Cardiac septum (tissue), 1 donor: ENCODE results near the gene GOT1. TPM values are rescaled to one million over a fixed set of nuclear protein-coding genes. Genes with fewer than 3 reads are reported as not detected.

Source experiments
- DNase-seq: peaks from one replicate; pipeline ENCODE4 v3.0.0-alpha.2; 2020; ENCODE audit warnings: low spot score
- intact Hi-C: fragments of 100-400 bp; cut with DNase I; formaldehyde crosslinking; loops from one replicate; pipeline ENCODE4 v1.14.0; 2022
- long read RNA-seq: library from polyadenylated mRNA; unstranded; transcript quantifications from one replicate; pipeline ENCODE4 v2.0.0, GENCODE V29; 2021
- total RNA-seq: library from RNA; stranded (reverse); fragmentation: NEBNext Ultra II Directional; extraction: Animal tissue kit (Norgen Biotek cat#: 25700); gene quantifications from one replicate; pipeline ENCODE4 v1.2.1, GENCODE V29; 2021
- donor health status: DM: no; HTN: no; CAD: no.

GOT1 gene
- 390 TPM for total RNA-seq
- long read RNA-seq, transcript GOT1-203 (3 exons, 646 nt) = minor isoform, 8 of 920 reads
- long read RNA-seq, transcript GOT1-201 (9 exons, 2,923 nt) = major isoform, 808 of 920 reads
- long read RNA-seq, partial matches to known transcripts = 50 of 920 reads
- long read RNA-seq, other reads (novel, unspliced or antisense) = 52 of 920 reads

- intact Hi-C loops = loop anchor here (5.0 kb wide), 1 partner anchor 38 kb away; no protein-coding TSS in a partner anchor
- peak; percentile 97 for DNase-seq
These were observed at the start of gene GOT1 for GRCh38 chr10:99430451-99431189. Gene GOT1, minus strand, starts transcription at chr10:99430624. Its CDS starts 59 bp downstream, at chr10:99430565.

DNA sequence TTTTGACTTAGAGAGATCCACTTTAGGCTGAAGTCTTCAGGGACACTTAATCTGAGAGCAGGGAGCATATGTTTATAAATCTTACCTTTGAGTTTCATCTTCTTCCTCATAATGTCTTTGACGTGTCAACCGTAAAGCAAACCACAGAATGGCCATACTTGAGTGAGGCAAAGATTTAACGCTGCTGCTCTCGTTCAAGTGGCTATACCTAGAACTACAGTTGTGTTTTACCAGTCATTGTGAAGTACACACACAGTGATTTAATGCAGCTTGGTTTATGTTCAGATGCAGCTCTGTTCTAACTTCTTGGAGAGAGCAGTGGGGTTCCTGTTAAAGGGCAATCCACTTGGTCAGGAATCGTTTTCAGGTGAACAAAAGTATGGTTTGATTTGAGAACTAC lies 39.9 kb upstream of the GOT1 start:
- no peak for DNase-seq
- intact Hi-C loops = no loop called here

DNA sequence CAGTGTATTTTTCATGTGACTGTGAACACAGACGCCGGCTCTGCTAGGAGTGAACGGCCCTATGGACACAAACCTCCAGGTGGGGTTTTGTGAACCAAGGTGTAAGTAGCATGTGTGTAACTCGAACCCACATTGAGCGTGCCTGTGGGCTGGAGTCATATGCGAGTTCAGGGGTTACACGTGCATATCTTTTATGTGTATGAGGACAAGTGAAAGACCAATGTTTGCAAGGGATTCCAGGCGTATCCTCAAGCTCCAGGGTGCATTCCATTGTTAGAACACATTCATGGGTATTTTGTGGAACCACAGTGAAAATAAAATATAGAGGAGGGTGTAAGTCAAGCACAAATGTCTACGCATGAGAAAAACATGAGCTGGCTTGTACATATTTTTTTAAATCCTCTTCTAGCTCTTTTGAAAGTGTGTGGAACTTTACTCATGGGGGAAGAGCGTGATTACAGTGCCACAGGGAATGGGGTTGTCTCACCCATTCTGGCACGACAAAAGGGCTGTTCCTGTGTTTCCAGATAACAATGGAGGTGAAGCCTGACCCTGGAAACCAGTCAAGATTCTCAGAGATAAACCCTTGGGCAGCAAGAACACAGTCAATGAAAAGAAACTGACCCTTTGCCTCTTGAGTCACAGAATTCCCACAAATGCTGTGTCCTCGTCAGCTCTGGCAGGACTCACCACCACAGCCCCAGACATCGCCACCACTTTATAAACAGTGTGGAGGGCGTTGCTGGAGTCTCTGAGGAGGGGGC lies 37.0 kb upstream of the GOT1 start:
- intact Hi-C loops = no loop called here
- no peak for DNase-seq

DNA sequence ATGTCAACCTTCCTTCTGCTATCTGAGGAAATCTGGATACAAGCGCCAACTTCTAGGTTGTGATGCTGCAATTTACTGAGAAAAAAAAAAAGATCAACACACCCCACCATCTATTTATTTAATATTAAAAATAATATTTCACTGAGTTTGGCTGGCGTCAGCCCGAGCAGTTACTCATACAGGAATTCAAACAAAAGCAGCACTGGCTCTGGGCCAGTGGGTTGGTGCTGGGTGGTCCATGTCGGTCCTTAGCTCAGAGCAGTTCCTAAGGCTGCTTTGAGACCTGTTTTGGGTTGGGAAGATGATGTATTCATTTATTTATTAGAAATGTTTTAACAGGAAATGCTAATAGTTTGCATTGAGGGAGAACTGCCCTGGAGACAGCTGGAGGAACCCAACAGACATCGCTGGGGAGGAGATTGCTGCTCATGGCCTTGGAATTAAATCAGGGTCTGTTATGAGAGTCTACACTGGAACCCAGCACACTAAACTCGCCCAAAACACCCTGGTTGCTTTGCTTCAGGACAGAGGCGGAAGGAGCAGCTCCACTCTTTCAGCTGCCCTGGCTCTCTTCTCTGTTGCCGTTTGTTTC lies 36.3 kb upstream of the GOT1 start:
- intact Hi-C loops = no loop called here
- DNase-seq = no peak

DNA sequence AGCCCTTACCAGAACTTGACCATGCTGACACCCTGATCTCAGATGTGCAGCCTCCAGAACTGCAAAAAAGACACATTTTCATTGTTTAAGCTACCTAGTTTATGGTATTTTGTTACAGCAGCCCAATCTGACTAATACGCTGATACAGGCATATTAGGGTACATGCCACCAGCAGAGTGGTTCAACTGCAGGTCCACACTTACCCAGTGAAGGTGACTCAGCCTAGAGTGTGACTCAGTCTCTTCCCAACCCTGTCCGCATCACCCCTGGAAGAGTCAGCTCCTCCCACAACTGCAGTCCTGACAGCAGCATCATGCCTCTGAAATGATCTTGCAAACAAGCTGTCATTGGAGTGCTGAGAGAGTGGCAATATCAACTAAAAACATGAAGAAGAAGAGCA lies 30.8 kb upstream of the GOT1 start:
- DNase-seq = no peak
- intact Hi-C loops = no loop called here

DNA sequence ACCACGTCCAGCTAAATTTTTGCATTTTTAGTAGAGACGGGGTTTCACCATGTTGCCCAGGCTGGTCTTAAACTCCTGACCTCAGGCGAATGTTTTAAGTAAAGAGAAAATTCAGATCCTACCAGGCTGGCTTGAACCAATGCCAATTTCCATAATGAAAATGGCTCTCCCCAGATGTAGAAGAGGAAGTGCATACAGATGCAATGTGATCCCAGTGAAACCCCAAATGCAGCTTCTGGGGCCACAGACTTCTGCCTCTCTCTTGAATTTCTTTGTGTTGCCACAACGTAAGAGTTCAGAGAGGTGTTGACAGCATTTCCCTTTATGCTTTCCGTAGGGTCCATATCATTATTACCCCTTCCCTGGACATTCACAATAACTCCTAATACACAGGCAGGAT lies 29.6 kb upstream of the GOT1 start:
- intact Hi-C loops = no loop called here
- no peak for DNase-seq

- intact Hi-C loops = no loop called here
- DNase-seq = no peak
These were observed 28.8 kb upstream of the GOT1 start for GRCh38 chr10:99459217-99459616.

DNA sequence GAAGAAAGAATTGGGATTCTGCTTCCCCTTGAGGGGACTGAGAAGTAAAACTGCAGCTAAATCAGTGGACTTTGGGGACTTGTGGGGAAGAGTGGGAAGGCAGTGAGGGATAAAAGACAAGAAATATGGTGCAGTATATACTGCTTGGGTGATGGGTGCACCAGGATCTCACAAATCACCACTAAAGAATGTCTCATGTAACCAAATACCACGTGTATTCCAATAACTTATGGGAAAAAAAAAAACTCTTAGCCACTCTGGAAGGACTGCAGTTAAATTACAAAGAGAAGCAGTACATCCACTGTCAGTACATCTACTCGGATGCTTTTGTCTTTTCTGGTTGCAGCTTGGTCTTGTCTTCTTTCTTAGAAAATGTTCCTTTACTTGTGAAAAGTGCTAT lies 27.4 kb upstream of the GOT1 start:
- no peak for DNase-seq
- intact Hi-C loops = no loop called here

- intact Hi-C loops = no loop called here
- no peak for DNase-seq
These were observed 26.5 kb upstream of the GOT1 start for GRCh38 chr10:99456931-99457288.

DNA sequence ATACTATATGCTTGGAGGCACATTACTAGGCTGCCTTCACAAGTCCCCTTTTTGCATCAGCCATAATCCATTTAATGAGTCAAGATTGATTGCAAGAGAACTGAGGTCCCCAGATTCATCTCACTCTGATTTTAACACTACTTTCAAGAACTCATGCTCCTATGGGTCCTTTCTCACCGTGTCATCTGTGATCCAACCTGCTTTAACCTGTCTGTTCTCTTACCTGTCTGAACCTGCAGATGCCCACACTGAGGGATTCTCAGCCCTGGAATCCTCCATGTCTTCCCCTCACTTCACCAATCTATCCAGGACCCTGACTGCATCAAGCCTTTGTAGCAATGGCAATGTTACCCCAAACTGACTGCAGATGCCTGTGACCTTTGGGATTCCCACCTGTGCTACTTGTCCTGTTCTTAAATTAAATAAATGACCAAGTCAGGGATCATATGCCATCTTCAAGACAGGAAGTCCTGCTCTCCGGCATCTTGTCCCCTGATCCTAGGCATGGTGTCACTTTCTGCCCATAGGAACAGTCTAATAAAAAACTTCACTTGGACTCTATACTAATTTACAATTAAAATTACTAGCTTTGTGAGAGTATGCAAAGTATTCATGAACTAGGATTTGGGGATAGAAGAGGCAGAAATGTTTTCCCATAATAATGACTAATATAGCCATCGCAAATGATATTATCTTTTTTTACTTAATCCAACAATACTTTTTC lies 25.9 kb upstream of the GOT1 start:
- intact Hi-C loops = no loop called here
- DNase-seq = no peak

- DNase-seq = no peak
- intact Hi-C loops = no loop called here
These were observed 21.6 kb upstream of the GOT1 start for GRCh38 chr10:99451981-99452380.

GRCh38 chr10:99451499-99451788 lies 21.0 kb upstream of the GOT1 start:
- intact Hi-C loops = no loop called here
- DNase-seq = no peak

- DNase-seq = no peak
- intact Hi-C loops = no loop called here
These were observed 20.4 kb upstream of the GOT1 start for GRCh38 chr10:99450624-99451498.

- intact Hi-C loops = no loop called here
- no peak for DNase-seq
These were observed 19.7 kb upstream of the GOT1 start for GRCh38 chr10:99450156-99450555.

DNA sequence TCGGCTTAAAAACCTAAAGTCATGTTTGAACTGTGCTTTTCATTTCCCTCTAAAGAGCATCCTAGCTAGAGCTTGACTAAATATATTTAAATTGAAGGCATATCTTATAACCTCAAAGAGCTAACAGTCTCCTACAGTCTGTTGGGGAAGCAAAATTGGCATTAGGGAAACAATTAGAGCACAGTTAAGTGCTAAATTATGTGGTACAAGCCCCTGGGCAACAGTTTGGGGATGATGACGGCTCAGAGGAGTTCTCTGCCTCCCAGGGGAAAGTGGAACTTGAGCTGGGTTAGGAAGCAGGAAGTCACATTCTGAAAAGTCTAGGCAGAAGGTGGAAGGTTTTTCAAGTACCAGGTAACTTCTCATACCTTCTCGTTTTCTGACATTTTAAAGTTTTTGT lies 18.6 kb upstream of the GOT1 start:
- no peak for DNase-seq
- intact Hi-C loops = no loop called here

DNA sequence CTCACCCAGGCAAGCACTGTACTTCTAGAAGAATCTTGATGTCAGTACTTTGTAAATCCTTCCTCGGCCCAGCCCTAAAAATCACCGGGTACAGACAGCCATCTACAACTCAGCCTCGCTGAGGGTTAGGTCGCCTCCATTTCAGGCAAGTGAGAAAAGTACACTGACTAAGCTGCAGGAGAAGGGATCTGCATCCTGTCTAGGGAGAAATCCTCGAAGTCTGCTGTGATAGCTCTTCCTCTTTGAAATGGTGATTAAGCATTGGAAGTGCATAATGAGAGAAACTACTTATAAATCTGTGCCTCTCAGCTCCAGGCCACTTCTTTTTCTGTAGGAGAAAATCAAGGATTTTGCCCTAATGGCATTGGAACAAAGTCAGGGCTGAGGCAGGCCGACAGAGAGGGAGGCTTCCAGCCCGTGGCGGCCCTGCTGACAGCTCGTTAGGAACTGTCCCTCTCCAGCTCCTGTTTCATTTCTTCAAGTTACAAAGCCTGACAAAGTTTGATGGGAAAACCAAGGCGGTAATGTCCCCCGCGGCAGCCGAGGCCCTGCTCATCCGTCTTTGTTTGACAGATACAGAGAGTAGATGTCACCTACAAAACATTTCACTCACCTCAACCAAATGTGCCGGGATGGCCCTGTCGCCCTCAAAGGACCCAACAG lies 14.1 kb upstream of the GOT1 start:
- intact Hi-C loops = no loop called here
- DNase-seq = no peak

- intact Hi-C loops = no loop called here
- no peak for DNase-seq
These were observed 13.1 kb upstream of the GOT1 start for GRCh38 chr10:99443500-99443899.

DNA sequence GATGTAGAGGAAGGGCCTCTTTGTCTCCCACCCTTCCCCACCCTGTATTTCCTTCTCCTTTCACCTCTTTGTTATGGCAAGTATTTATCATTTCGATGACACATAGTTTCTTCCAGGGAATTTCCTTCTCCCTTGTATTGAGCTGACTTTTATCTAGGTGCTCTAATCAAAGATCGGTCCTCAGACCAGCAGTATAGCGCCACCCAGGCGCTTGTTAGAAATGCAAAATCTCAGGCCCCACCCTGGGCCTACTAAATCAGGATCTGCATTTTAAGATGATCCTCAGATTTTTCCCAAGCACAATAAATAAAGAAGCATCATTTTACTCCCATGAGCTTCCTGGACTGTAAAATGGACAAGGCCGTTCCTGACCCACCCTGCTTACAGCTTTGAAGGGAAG lies 12.0 kb upstream of the GOT1 start:
- no peak for DNase-seq
- intact Hi-C loops = no loop called here

GRCh38 chr10:99438890-99439289 lies 8.5 kb upstream of the GOT1 start:
- no peak for DNase-seq
- intact Hi-C loops = no loop called here
